HG02588 (cell line): ENCODE results near the gene ARHGEF16.

Source experiments
- ATAC-seq: cut with Tn5 transposase; IDR thresholded peaks from one replicate; pipeline ENCODE4 v1.9.1; 2021; ENCODE audit warnings: mild to moderate bottlenecking, moderate library complexity; ENCODE audit not compliant: unreplicated experiment

The ARHGEF16 gene

GRCh38 chr1:3515272-3515671 is 60.8 kb downstream of the ARHGEF16 start:
- no peak for ATAC-seq

- no peak for ATAC-seq
Observed at GRCh38 chr1:3515774-3516480, 61.5 kb downstream of the ARHGEF16 start.

- ATAC-seq, result no peak
Observed at GRCh38 chr1:3516481-3516869, 62.0 kb downstream of the ARHGEF16 start.

DNA sequence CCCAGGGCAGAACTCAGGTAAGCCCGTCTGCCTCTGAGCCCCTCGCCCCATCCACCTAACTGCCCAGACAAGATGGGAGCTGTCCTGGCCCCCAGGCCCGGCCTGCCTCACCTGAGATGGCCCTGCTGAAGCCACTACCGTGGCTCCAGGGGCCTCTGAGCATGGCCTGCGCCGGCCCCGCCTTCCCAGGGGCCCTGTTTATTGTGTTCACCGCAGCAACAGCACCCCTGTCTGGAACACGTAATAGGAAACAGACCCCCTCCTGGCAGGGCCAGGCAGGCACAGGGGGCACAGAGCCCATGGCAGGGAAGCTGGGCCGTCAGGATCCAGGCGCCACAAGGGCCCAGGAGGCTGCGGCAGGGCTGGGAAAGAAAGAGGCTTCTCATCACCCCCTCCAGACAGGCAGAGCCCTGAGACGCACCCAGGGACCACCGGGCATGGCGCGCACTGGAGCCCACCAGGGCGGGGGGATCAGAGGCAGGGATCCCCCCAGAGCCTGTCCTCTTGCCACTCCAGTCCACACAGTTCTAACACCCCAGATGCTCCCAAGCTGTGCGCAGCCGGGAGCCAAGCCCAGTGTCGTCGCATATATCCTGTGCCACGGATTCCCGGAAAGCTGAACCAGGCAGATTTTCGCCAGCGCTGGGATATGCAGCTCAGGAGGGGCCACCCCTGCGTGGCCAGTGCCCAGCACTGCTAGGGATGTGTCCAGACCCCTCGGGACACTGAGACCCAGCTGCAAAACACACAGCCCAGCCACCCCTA is 62.6 kb downstream of the ARHGEF16 start:
- ATAC-seq, result no peak

- no peak for ATAC-seq
Observed at GRCh38 chr1:3518256-3518655, 63.8 kb downstream of the ARHGEF16 start.

GRCh38 chr1:3518756-3519155 is 64.3 kb downstream of the ARHGEF16 start:
- ATAC-seq, result no peak

- ATAC-seq, result no peak
Observed at GRCh38 chr1:3519301-3519885, 64.9 kb downstream of the ARHGEF16 start.

DNA sequence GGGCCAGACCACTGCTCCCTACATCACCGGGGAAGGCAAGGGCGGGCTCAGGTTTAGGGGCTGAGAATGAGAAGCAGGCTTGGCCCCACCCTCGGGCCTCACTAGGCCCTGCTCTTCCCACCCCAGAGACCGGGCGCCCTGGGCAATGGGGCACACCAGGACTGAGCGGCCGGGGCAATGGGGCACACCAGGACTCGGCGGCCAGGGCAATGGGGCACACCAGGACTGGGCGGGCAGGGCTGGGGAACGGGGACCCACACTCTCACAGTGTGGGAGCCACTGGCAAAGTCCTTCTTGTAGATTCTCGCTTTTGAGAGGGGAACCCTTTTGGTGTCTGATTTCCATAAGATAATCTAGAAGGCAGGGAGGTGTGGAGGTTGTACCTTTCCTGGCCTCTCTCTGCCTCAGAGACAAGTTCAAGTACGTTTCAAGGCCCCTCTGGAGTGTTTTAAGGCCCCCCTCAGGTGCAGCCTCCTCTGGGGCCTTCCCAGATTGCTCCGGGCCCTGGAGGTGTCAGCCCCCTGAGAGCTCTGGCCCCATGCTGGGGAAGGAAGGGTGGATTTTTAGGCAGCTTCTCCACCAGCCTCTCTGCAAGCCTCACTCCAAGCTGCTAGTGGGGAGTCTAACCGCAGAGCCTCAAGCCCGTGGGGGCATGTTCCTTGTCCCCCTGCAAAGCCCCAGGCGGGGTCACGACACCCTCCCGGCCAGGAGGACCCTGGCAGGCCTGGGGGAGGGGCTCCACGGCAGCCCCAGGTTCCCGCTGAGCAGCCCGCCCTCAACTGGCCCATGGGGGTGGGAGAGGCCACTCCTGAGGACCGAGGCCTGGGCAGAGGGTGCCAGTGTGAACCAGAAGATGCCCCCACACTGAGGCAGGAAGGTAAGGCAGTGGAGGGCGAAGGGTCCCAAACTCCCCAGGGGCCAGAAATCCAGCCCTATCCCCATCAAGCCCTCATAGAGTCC is 66.2 kb downstream of the ARHGEF16 start:
- no peak for ATAC-seq

- no peak for ATAC-seq
Observed at GRCh38 chr1:3521426-3521825, 67.0 kb downstream of the ARHGEF16 start.

- no peak for ATAC-seq
Observed at GRCh38 chr1:3522112-3522511, 67.6 kb downstream of the ARHGEF16 start.

- ATAC-seq, result no peak
Observed at GRCh38 chr1:3522564-3523265, 68.2 kb downstream of the ARHGEF16 start.

- no peak for ATAC-seq
Observed at GRCh38 chr1:3523980-3524379, 69.5 kb downstream of the ARHGEF16 start.

- no peak for ATAC-seq
Observed at GRCh38 chr1:3524556-3525203, 70.2 kb downstream of the ARHGEF16 start.

- ATAC-seq, result no peak
Observed at GRCh38 chr1:3525551-3526482, 71.4 kb downstream of the ARHGEF16 start.

DNA sequence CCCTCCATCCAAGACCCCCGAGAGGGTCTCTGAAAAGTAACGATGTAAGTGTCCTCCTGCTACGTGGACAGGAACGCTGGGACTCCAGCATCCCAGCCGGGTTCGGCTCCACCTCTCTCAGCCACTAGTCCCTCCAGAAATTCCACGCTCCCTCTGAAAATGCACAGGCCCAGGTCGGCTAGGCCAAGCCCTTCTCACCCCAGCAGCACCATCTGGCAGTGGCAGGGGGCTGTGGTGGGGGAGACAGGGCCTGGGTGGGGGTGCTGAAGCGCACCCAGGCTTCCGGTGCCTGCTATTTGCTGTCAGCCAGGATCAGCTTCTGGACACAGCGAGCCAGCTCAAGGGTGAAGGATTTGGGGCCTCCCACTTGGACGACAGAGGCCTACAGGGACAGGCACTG is 73.3 kb downstream of the ARHGEF16 start:
- ATAC-seq, result no peak

DNA sequence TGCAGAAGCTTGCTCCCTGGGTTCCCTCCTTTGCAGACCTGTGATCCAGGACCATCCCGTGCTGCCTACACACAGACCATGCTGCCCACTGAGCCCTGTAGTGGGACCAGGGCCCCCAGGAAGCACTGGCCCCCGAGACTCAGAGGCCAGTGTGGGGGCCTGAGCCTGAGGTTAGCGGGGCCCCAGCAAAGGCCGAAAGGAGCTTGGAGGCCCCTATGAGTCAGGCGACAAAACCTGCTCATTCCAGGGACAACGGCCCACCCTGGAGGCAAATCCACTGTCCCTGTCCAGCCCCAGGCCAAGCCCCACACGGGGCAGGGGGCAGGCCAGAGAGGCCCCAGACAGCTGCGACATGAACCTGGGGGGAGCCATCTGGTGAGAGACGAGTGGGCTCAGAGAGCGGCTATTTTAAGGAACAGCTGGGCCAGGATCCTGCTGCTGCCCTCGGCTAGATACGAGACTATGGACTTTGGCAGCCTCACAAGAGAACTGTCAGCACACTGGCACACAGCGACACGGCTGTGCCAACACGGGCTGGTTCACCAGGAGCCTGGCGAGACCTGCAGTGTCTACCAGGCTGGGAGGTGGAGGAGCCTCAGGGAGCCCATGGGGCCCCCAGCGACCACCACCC is 74.7 kb downstream of the ARHGEF16 start:
- no peak for ATAC-seq

GRCh38 chr1:3530086-3530925 is 75.8 kb downstream of the ARHGEF16 start:
- no peak for ATAC-seq
